Panc1 (cell line): Measurements from ENCODE around the gene RUNX1. TPM values are rescaled to one million over a fixed set of nuclear protein-coding genes. Genes with fewer than 3 reads are reported as not detected.

Experiments
- ATAC-seq: fragments of 200-7000 bp; cut with Tn5 transposase; 2 replicates; pipeline ENCODE4 v1.9.1; 2020; ENCODE audit warnings: mild to moderate bottlenecking, moderate library complexity
- BruUV-seq: library from RNA; stranded (reverse); fragments of 400-500 nt; replicated peaks from 2 replicates; lab custom pipeline; 2021; lab: Mats Ljungman, UMichigan
- CTCF ChIA-PET: fragments of 300-600 bp; sonication (Branson Sonifier 250); formaldehyde crosslinking; loops from one replicate; lab custom pipeline; 2022; ENCODE audit warnings: antibody characterized with exemption; lab: Charles Lee
- POLR2A ChIA-PET: fragments of 300-600 bp; sonication (Branson Sonifier 250); formaldehyde crosslinking; loops from one replicate; lab custom pipeline; 2022; ENCODE audit warnings: antibody characterized with exemption; lab: Charles Lee
- DNase-seq: peaks from one replicate; pipeline ENCODE4 v3.0.0-alpha.2; 2010; ENCODE audit warnings: low read depth, low spot score
- H3K27ac ChIP-seq: 2 replicates; pipeline ENCODE4 v1.5.1; 2011; ENCODE audit warnings: mild to moderate bottlenecking, low read length, inconsistent platforms
- H3K27me3 ChIP-seq: fragments of 200-500 bp; sonication (Bioruptor generic); 2 replicates; pipeline ENCODE4 v1.6.0; 2014; ENCODE audit warnings: low read length, inconsistent platforms; ENCODE audit not compliant: control insufficient read depth, insufficient read depth
- H3K36me3 ChIP-seq: fragments of 200-500 bp; sonication (Bioruptor generic); 2 replicates; pipeline ENCODE4 v1.5.1; 2014; ENCODE audit warnings: inconsistent platforms, mild to moderate bottlenecking, low read length, moderate library complexity; ENCODE audit not compliant: control insufficient read depth, insufficient read depth
- H3K4me1 ChIP-seq: 2 replicates; pipeline ENCODE4 v1.5.1; 2011; ENCODE audit warnings: inconsistent platforms, mild to moderate bottlenecking, low read length, moderate library complexity; ENCODE audit not compliant: control insufficient read depth, insufficient read depth
- H3K4me3 ChIP-seq, 2 experiments: 2 replicates each; pipeline ENCODE4 v1.5.1; 2011 to 2012; ENCODE audit warnings: low read depth in 2 of 2, low read length in 2 of 2, mild to moderate bottlenecking in 2 of 2, inconsistent platforms in 1 of 2, moderate library complexity in 1 of 2
- H3K9me3 ChIP-seq: fragments of 200-500 bp; sonication (Bioruptor generic); 2 replicates; pipeline ENCODE4 v1.5.1; 2014; ENCODE audit warnings: low read depth, mild to moderate bottlenecking, inconsistent platforms, low read length, moderate library complexity; ENCODE audit not compliant: control insufficient read depth, insufficient read depth
- POLR2AphosphoS5 ChIP-seq: IDR thresholded peaks from 2 replicates; pipeline ENCODE4 v1.6.1; 2012; ENCODE audit warnings: mild to moderate bottlenecking, low read depth, low read length, moderate library complexity
- SIN3A ChIP-seq: IDR thresholded peaks from 2 replicates; pipeline ENCODE4 v1.6.1; 2012; ENCODE audit warnings: low read depth, mild to moderate bottlenecking, low read length, moderate library complexity, borderline replicate concordance; ENCODE audit not compliant: insufficient read depth
- TCF7L2 ChIP-seq: IDR thresholded peaks from 2 replicates; pipeline ENCODE4 v1.6.1; 2011; ENCODE audit warnings: mild to moderate bottlenecking, low read depth, low read length, inconsistent platforms
- in situ Hi-C: cut with HindIII; loops from 2 replicates; pipeline ENCODE4 v1.10.0; 2016; ENCODE audit warnings: low sequenced_read_pairs, low pct_unique_long_range_greater_than_20kb
- intact Hi-C: fragments of 100-400 bp; cut with micrococcal nuclease; formaldehyde crosslinking; loops from one replicate; pipeline ENCODE4 v1.10.0; 2022; ENCODE audit not compliant: unreplicated experiment
- total RNA-seq: library from RNA; stranded (reverse); gene quantifications from one replicate; pipeline ENCODE4 v1.2.1, GENCODE V29; 2021; ENCODE audit not compliant: unreplicated experiment
- TF ChIP-seq, protein P1 (sequence below): fragments of 450-650 bp; IDR thresholded peaks from 2 replicates; pipeline ENCODE4 v1.5.1; 2017; ENCODE audit warnings: mild to moderate bottlenecking
- TF ChIP-seq, protein P2 (sequence below), 2 experiments: IDR thresholded peaks; 2 replicates each; pipeline ENCODE4 v1.6.1; 2011 to 2012; ENCODE audit warnings: low read depth in 2 of 2, control low read depth in 1 of 2, low read length in 1 of 2, mild to moderate bottlenecking in 1 of 2, moderate library complexity in 1 of 2; ENCODE audit not compliant: insufficient read depth in 1 of 2

The RUNX1 gene
- total RNA-seq, 1 experiment from 2014 or later: 22.4 TPM

DNA sequence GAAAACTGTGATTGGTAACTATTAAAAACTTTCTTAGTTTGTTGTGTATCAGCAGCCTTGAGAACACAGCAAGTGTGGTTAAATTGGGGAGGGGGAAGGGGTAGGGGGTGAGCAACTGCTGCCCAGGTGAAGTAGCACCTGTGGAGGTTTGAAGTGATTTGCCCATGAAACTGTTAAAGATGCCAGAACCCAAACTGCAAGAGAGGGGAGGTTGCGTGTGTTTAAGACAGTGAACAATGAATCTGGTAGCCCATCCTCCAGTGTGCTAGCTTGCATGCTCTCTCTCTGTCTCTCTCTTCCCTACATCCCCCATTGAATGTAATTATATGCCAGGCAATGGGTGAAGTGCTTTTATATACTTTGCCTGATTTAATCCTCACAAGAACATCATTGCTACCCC lies 154.7 kb downstream of the RUNX1 start:
- no peak overlapping the region for H3K27ac ChIP-seq
- intact Hi-C loops: loop anchor here (5.0 kb wide), 2 partner anchors 147 to 153 kb away; partner anchors contain the start of gene RUNX1

DNA sequence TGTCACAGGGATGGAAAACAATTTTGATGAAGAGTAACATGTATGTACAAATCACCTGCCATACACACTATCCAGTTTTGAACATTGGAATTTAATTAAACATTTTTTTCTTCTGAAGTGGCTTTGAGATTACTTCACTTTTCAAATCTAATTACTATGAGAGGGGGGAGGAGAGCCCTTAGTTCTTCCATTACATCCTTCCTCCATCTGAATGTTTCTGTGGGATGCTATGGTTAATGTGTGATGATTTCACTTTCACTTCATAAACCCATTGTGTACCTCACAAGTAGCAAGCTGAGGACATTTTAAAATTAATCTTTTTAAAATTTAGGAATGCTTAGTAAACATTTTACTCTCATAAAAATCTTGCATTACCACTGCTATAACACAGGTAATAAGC lies 156.9 kb downstream of the RUNX1 start:
- intact Hi-C loops (loop anchor here (2.0 to 5.0 kb wide), 3 partner anchors 145 to 509 kb away; partner anchors contain the start of gene RUNX1), in situ Hi-C loops (no loop called here)
- Histone ChIP-seq H3K36me3 (no peaks in the 10 kb centered on the region; the same call in 1 of the 2 replicates), H3K27ac (no peak overlapping the region), H3K9me3 (no peaks in the 10 kb centered on the region), H3K4me3 (no peak overlapping the region), H3K27me3 (0 out of 2 replicates have a peak, but pooled peaks cover 2% of the 10 kb centered on the region), H3K4me1 (no peaks in the 10 kb centered on the region; the same call in 1 of the 2 replicates)
- CTCF ChIA-PET: interaction anchor here (0.7 kb wide), 1 partner anchor 508 kb away, joined by 3 read pairs; no protein-coding TSS in a partner anchor
- no TSS peak for BruUV-seq
- POLR2A ChIA-PET: no interaction called here
- no peak for ATAC-seq
- TF ChIP-seq, protein P1, sequence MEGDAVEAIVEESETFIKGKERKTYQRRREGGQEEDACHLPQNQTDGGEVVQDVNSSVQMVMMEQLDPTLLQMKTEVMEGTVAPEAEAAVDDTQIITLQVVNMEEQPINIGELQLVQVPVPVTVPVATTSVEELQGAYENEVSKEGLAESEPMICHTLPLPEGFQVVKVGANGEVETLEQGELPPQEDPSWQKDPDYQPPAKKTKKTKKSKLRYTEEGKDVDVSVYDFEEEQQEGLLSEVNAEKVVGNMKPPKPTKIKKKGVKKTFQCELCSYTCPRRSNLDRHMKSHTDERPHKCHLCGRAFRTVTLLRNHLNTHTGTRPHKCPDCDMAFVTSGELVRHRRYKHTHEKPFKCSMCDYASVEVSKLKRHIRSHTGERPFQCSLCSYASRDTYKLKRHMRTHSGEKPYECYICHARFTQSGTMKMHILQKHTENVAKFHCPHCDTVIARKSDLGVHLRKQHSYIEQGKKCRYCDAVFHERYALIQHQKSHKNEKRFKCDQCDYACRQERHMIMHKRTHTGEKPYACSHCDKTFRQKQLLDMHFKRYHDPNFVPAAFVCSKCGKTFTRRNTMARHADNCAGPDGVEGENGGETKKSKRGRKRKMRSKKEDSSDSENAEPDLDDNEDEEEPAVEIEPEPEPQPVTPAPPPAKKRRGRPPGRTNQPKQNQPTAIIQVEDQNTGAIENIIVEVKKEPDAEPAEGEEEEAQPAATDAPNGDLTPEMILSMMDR: no peak
- TF ChIP-seq POLR2AphosphoS5 (no peak), SIN3A (no peak), TCF7L2 (no peak)
- TF ChIP-seq, protein P2, sequence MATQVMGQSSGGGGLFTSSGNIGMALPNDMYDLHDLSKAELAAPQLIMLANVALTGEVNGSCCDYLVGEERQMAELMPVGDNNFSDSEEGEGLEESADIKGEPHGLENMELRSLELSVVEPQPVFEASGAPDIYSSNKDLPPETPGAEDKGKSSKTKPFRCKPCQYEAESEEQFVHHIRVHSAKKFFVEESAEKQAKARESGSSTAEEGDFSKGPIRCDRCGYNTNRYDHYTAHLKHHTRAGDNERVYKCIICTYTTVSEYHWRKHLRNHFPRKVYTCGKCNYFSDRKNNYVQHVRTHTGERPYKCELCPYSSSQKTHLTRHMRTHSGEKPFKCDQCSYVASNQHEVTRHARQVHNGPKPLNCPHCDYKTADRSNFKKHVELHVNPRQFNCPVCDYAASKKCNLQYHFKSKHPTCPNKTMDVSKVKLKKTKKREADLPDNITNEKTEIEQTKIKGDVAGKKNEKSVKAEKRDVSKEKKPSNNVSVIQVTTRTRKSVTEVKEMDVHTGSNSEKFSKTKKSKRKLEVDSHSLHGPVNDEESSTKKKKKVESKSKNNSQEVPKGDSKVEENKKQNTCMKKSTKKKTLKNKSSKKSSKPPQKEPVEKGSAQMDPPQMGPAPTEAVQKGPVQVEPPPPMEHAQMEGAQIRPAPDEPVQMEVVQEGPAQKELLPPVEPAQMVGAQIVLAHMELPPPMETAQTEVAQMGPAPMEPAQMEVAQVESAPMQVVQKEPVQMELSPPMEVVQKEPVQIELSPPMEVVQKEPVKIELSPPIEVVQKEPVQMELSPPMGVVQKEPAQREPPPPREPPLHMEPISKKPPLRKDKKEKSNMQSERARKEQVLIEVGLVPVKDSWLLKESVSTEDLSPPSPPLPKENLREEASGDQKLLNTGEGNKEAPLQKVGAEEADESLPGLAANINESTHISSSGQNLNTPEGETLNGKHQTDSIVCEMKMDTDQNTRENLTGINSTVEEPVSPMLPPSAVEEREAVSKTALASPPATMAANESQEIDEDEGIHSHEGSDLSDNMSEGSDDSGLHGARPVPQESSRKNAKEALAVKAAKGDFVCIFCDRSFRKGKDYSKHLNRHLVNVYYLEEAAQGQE (IDR thresholded peaks at IDR 0.05; ENCODE audit: insufficient read depth in 1 of 2, low read depth in 2 of 2, low read length in 1 of 2): no peak
- no peak for DNase-seq

More for the DNA sequence above, 154.7 kb downstream of the RUNX1 start:
- Histone ChIP-seq H3K9me3 (no peaks in the 10 kb centered on the region), H3K27me3 (0 out of 2 replicates have a peak, but pooled peaks cover 2% of the 10 kb centered on the region), H3K4me3 (no peak overlapping the region), H3K36me3 (no peaks in the 10 kb centered on the region), H3K4me1 (no peaks in the 10 kb centered on the region; the same call in 1 of the 2 replicates)
- POLR2A ChIA-PET: no interaction called here
- DNase-seq (no peak), ATAC-seq (no peak)
- CTCF ChIA-PET: no interaction called here
- TF ChIP-seq TCF7L2: no peak
- TF ChIP-seq, protein P1: no peak
- no peak for TF ChIP-seq POLR2AphosphoS5
- TF ChIP-seq SIN3A: no peak
- TF ChIP-seq, protein P2 (IDR thresholded peaks at IDR 0.05; ENCODE audit: insufficient read depth in 1 of 2, low read depth in 2 of 2, low read length in 1 of 2): no peak
- no TSS peak for BruUV-seq
- in situ Hi-C loops: no loop called here
